GM21717 (cell line): Measurements from ENCODE around the gene ARHGAP15.

Source experiments
- ATAC-seq: cut with Tn5 transposase; IDR thresholded peaks from one replicate; pipeline ENCODE4 v1.9.1; 2021; ENCODE audit warnings: mild to moderate bottlenecking, moderate library complexity; ENCODE audit not compliant: unreplicated experiment

The ARHGAP15 gene

GRCh38 chr2:143334837-143335236 lies 205.6 kb downstream of the ARHGAP15 start:
- no peak for ATAC-seq

- ATAC-seq = no peak
Observed at GRCh38 chr2:143336719-143337210, 207.5 kb downstream of the ARHGAP15 start.

- ATAC-seq = no peak
Observed at GRCh38 chr2:143341478-143341877, 212.3 kb downstream of the ARHGAP15 start.

- no peak for ATAC-seq
Observed at GRCh38 chr2:143344780-143345179, 215.6 kb downstream of the ARHGAP15 start.

GRCh38 chr2:143345887-143346787 lies 216.9 kb downstream of the ARHGAP15 start:
- no peak for ATAC-seq

- ATAC-seq = no peak
Observed at GRCh38 chr2:143347271-143347695, 218.1 kb downstream of the ARHGAP15 start.

- ATAC-seq = no peak
Observed at GRCh38 chr2:143347901-143348414, 218.7 kb downstream of the ARHGAP15 start.

- no peak for ATAC-seq
Observed at GRCh38 chr2:143354050-143354750, 225.0 kb downstream of the ARHGAP15 start.

GRCh38 chr2:143355870-143356269 lies 226.7 kb downstream of the ARHGAP15 start:
- no peak for ATAC-seq

- ATAC-seq = no peak
Observed at GRCh38 chr2:143356336-143356735, 227.1 kb downstream of the ARHGAP15 start.

GRCh38 chr2:143356736-143357446 lies 227.7 kb downstream of the ARHGAP15 start:
- no peak for ATAC-seq

GRCh38 chr2:143357966-143358365 lies 228.7 kb downstream of the ARHGAP15 start:
- ATAC-seq = no peak

- ATAC-seq = no peak
Observed at GRCh38 chr2:143361346-143361745, 232.1 kb downstream of the ARHGAP15 start.

GRCh38 chr2:143371616-143372015 lies 242.4 kb downstream of the ARHGAP15 start:
- no peak for ATAC-seq

GRCh38 chr2:143375384-143375880 lies 246.2 kb downstream of the ARHGAP15 start:
- ATAC-seq = no peak

GRCh38 chr2:143378996-143379395 lies 249.8 kb downstream of the ARHGAP15 start:
- no peak for ATAC-seq

GRCh38 chr2:143379955-143380354 lies 250.7 kb downstream of the ARHGAP15 start:
- no peak for ATAC-seq

- ATAC-seq = no peak
Observed at GRCh38 chr2:143382573-143382972, 253.4 kb downstream of the ARHGAP15 start.

GRCh38 chr2:143383016-143383415 lies 253.8 kb downstream of the ARHGAP15 start:
- no peak for ATAC-seq

- no peak for ATAC-seq
Observed at GRCh38 chr2:143384111-143384510, 254.9 kb downstream of the ARHGAP15 start.

- ATAC-seq = no peak
Observed at GRCh38 chr2:143390171-143390570, 261.0 kb downstream of the ARHGAP15 start.
